Measurements from ENCODE around the gene TRPM2. TPM values are rescaled to one million over a fixed set of nuclear protein-coding genes. Genes with fewer than 3 reads are reported as not detected.

Gene TRPM2
- total and polyA plus RNA-seq, 2 of the 8 experiments (the other 6 are each of a cell fraction or from before 2014, with no cell fraction given): 0.27 to 0.28 TPM

DNA sequence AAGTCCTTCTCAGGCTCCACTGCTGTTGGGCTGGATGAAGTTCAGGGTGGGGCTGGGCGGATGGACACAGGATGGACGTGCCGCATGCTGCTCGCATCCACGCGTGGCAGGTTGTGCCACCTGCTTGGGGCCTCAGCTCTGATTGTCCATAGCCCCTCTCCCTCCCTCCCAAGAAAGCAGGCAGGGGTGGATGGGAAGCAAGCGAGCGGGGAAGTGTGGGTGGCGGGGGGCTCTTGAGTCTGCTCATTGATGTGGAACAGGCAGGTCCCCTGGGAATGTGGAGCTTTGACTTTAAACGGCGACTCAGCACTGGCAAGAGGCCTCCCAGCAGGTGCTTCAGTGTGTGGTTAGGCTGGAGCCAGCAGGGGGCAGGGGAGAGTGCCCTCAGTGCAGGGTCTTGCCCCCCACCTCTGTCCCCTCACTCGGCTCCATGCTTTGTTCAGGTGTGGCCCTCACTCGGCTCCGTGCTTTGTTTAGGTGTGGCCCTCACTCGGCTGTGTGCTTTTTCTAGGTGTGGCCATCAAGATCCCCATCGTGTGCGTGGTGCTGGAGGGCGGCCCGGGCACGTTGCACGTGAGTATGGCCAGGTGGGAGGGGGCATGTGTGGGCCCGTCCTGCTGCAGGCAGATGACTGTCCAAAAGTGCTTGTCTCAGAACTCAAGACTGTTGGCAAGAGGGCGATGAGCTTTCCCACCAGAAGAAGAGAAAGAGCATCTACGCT lies 23.9 kb downstream of the TRPM2 start (continued):
- 0 out of 2 replicates have a peak, but pooled peaks have one; percentile 29 for TF ChIP-seq E2F6 (IDR thresholded peaks at IDR 0.05)

Data from H1 (cell line).